GM12865 (cell line): ENCODE results near the gene RAB8B.
A peak's percentile ranks its signal among the peaks of the same experiment; 100 is the strongest.

Experiments
- DNase-seq: peaks from one replicate; pipeline ENCODE4 v3.0.0; 2010; ENCODE audit warnings: low read depth
- H3K4me3 ChIP-seq: 2 replicates; pipeline ENCODE4 v1.5.1; 2011; ENCODE audit warnings: mild to moderate bottlenecking, low read depth, low read length, control low read depth
- CTCF ChIP-seq: IDR thresholded peaks from 2 replicates; pipeline ENCODE4 v1.5.1; 2011; ENCODE audit warnings: low read length, control low read depth, low read depth, inconsistent platforms; ENCODE audit not compliant: insufficient read depth; ENCODE audit errors: missing control alignments

The RAB8B gene

DNA sequence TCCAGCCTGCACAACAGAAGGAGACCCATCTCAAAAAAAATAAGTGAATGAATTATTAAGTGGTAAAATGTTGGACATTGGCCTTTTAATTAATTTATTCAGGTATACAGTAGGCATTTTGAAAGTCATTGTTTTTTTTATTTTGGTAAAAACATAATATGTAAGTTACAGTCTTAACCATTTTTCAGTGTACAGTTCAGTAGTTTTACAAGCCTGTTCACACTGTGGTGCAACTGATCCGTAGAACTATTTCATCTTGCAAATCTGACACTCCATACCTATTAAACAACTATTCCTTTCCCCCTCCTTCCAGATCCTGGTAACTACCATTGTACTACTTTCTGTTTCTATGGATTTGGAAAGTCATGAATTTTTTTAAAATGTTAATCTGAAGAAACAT, 51.9 kb downstream of the RAB8B start:
- no peak overlapping the region for H3K4me3 ChIP-seq

DNA sequence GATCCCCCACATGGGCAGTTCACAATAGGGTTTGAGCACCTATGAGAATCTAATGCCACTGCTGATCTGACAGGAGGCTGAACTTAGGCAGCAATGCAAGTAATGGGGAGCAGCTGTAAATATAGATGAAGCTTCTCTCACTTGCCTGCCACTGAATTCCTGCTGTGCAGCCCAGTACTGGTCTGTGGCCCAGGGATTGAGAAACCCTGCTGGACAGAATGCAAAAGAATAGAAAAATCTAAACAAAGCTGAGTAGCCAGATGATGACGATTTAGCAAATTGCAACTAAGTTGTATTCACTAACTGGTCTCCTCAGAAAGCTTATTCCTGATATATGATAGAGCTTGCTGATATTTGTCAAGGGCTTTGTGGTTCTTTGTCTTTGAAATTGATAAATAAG, 53.7 kb downstream of the RAB8B start:
- no peak for TF ChIP-seq CTCF
- no peak for DNase-seq
- no peak overlapping the region for H3K4me3 ChIP-seq

More for the DNA sequence above, 51.9 kb downstream of the RAB8B start:
- no peak for TF ChIP-seq CTCF
- no peak for DNase-seq

DNA sequence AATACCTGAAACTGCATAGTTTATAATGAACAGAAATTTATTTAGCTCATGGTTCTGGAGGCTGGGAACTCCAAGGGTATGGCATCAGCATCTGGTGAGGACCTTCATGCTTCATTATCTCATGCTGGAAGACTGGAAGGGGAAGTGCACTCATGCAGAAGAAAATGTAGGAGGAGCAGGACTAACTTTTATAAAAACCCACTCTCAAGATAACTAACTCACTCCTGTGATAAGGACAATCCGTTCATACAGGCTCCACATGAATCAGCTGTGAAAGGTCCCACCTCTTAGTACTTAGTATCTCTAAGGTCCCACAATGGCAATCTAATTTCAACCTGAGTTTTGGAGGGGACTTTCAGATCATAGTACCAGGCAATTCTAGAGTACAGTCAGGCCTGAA, 54.4 kb downstream of the RAB8B start:
- TF ChIP-seq CTCF: no peak
- no peak overlapping the region for H3K4me3 ChIP-seq
- peak; percentile 25 for DNase-seq

- no peak overlapping the region for H3K4me3 ChIP-seq
- no peak for DNase-seq
- no peak for TF ChIP-seq CTCF
These were observed 55.0 kb downstream of the RAB8B start for GRCh38 chr15:63244399-63244798.

DNA sequence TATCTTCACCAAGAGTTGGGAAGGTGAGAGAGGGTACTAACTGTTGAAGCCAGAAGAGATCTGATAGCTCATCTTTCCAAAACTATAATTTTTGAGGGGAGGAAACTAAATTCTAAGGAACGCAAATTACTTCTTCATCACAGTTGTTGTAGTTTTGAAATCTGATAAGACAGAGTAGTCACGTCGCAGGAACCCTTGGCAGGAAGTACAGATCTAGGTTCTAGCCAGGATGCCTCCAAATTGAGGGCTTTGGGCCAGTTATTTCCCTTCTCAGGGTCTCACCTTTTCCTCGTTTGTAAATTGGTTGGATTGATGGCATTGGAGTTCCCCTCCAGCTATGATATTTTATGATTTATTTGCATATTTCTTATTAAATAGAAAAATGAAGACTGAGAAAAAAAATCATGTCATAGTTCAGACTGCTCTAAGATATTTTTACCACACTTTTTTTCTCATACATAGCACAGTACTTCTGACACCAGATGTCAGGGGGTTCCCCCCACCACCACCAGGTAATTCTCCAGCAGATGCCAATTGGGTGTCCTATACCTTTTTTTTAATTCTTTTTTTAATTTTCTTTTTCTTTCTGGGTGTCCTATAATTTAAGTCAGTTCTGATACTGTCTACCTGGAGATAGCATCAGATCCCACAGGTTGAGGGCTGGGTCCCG, 55.7 kb downstream of the RAB8B start:
- H3K4me3 ChIP-seq: no peak overlapping the region
- DNase-seq: peak; percentile 13
- TF ChIP-seq CTCF: no peak

DNA sequence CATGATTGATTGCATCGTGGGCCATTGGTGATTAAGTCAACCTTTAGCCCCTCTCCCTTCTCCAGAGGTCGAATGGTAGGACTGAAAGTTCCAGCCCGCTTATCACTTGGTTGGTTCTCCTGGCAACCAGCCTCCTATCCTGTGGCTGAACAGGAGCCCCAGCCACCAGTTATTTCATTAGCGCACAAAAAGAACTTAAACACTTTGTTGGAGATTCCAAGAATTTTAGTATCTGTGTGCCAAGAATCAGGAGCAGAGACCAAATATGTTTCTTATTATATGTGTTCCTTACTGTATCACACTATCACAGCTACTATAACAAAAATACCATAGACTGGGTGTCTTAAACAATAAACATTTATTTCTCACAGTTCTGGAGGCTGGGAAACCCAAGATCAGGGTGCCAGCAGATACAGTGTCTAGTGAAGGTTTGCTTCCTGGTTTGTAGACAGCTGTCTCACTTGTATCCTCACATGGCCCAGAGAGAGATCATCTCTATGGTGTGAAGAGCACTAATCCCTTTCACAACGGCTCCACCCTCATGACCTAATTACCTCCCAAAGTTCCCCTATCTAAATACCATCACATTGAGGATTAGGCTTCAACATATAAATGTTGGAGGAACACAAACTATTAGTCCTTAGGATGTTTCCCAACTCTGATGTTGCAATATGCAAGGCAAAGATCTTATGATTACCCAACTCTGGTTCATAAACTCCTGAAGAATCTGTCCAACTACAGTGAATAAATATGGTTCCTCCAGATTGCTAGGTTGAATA, 57.5 kb downstream of the RAB8B start:
- DNase-seq: no peak
- H3K4me3 ChIP-seq: no peak overlapping the region
- no peak for TF ChIP-seq CTCF
